IMR-90 (cell line): ENCODE data around the gene SLAMF6. TPM values are rescaled to one million over a fixed set of nuclear protein-coding genes. Genes with fewer than 3 reads are reported as not detected.

Source experiments
- ATAC-seq: fragments of 200-7000 bp; cut with Tn5 transposase; 2 replicates; pipeline ENCODE4 v1.9.1; 2020; ENCODE audit warnings: low read depth, mild to moderate bottlenecking, moderate library complexity
- BruUV-seq: library from RNA; stranded (reverse); fragments of 400-500 nt; replicated peaks from 2 replicates; lab custom pipeline; 2021; lab: Mats Ljungman, UMichigan
- CTCF ChIA-PET: fragments of 300-600 bp; formaldehyde crosslinking; extraction: SDS; loops from one replicate; lab custom pipeline; 2021; ENCODE audit warnings: antibody characterized with exemption; lab: Yijun Ruan, JAX
- POLR2A ChIA-PET: fragments of 300-600 bp; sonication (Branson Sonifier 250); formaldehyde crosslinking; loops from one replicate; lab custom pipeline; 2022; ENCODE audit warnings: antibody characterized with exemption; ENCODE audit not compliant: unreplicated experiment; lab: Charles Lee
- DNase-seq: peaks from one replicate; pipeline ENCODE4 v3.0.0; 2013
- H2AFZ ChIP-seq: replicated peaks from 2 replicates; pipeline ENCODE3; 2013; ENCODE audit warnings: low read length, mild to moderate bottlenecking; ENCODE audit not compliant: poor library complexity
- H2AK5ac ChIP-seq: 2 replicates; pipeline ENCODE4 v1.6.1; 2013; ENCODE audit warnings: low read depth, low read length, inconsistent platforms
- H2AK9ac ChIP-seq: replicated peaks from 2 replicates; pipeline ENCODE3; 2013; ENCODE audit warnings: mild to moderate bottlenecking, low read depth, low read length, moderate library complexity; ENCODE audit not compliant: poor library complexity
- H2BK120ac ChIP-seq: 2 replicates; pipeline ENCODE4 v1.6.1; 2013; ENCODE audit warnings: low read depth, low read length, inconsistent platforms
- H2BK15ac ChIP-seq: 3 replicates; pipeline ENCODE4 v1.6.1; 2013; ENCODE audit warnings: low read depth, low read length, inconsistent platforms
- H2BK20ac ChIP-seq: 2 replicates; pipeline ENCODE4 v1.6.1; 2013; ENCODE audit warnings: low read depth, mild to moderate bottlenecking, inconsistent platforms, low read length, moderate library complexity
- H2BK5ac ChIP-seq: 2 replicates; pipeline ENCODE4 v1.6.1; 2013; ENCODE audit warnings: mild to moderate bottlenecking, low read depth, low read length, inconsistent platforms; ENCODE audit not compliant: poor library complexity, severe bottlenecking
- H3K14ac ChIP-seq: replicated peaks from 2 replicates; pipeline ENCODE4 v1.6.1; 2013; ENCODE audit warnings: low read depth, low read length, inconsistent platforms
- H3K18ac ChIP-seq: 2 replicates; pipeline ENCODE4 v1.6.1; 2013; ENCODE audit warnings: low read depth, low read length, control low read depth
- H3K23ac ChIP-seq: 2 replicates; pipeline ENCODE4 v1.6.1; 2013; ENCODE audit warnings: low read depth, low read length, inconsistent platforms
- H3K27ac ChIP-seq: 2 replicates; pipeline ENCODE4 v1.5.1; 2013; ENCODE audit warnings: mild to moderate bottlenecking, control low read depth, low read length; ENCODE audit not compliant: insufficient read depth
- H3K27me3 ChIP-seq: 2 replicates; pipeline ENCODE4 v1.6.1; 2013; ENCODE audit warnings: low read length; ENCODE audit not compliant: control insufficient read depth, insufficient read depth
- H3K36me3 ChIP-seq: 2 replicates; pipeline ENCODE4 v1.6.1; 2013; ENCODE audit warnings: low read length, mixed read lengths; ENCODE audit not compliant: control insufficient read depth, insufficient read depth
- H3K4ac ChIP-seq: 2 replicates; pipeline ENCODE4 v1.6.1; 2013; ENCODE audit warnings: low read depth, low read length, inconsistent platforms
- H3K4me1 ChIP-seq: 2 replicates; pipeline ENCODE4 v1.6.1; 2013; ENCODE audit warnings: low read length, mixed read lengths; ENCODE audit not compliant: control insufficient read depth, insufficient read depth
- H3K4me2 ChIP-seq: 2 replicates; pipeline ENCODE4 v1.6.1; 2013; ENCODE audit warnings: low read depth, mild to moderate bottlenecking, control low read depth, low read length, moderate library complexity
- H3K4me3 ChIP-seq: 2 replicates; pipeline ENCODE4 v1.5.1; 2013; ENCODE audit warnings: low read depth, mild to moderate bottlenecking, control low read depth, low read length, moderate library complexity; ENCODE audit not compliant: insufficient read depth
- H3K56ac ChIP-seq: 2 replicates; pipeline ENCODE4 v1.6.1; 2013; ENCODE audit warnings: low read length, inconsistent platforms; ENCODE audit not compliant: insufficient read depth; ENCODE audit errors: extremely low read depth
- H3K79me1 ChIP-seq, 2 experiments: 2 replicates each; pipeline ENCODE4 v1.6.1; 2013; ENCODE audit warnings: low read length in 2 of 2, inconsistent platforms in 1 of 2, low read depth in 1 of 2
- H3K9ac ChIP-seq: 2 replicates; pipeline ENCODE4 v1.6.1; 2013; ENCODE audit warnings: low read depth, low read length, control low read depth
- H3K9me1 ChIP-seq: 2 replicates; pipeline ENCODE4 v1.6.1; 2013; ENCODE audit warnings: low read length, inconsistent platforms; ENCODE audit not compliant: insufficient read depth
- H3K9me3 ChIP-seq: 2 replicates; pipeline ENCODE4 v1.6.1; 2013; ENCODE audit warnings: low read length; ENCODE audit not compliant: control insufficient read depth, insufficient read depth
- H4K20me1 ChIP-seq: 2 replicates; pipeline ENCODE4 v1.6.1; 2013; ENCODE audit warnings: low read length, inconsistent platforms; ENCODE audit not compliant: insufficient read depth
- H4K5ac ChIP-seq: 2 replicates; pipeline ENCODE4 v1.6.1; 2013; ENCODE audit warnings: mild to moderate bottlenecking, low read depth, low read length, control low read depth
- H4K8ac ChIP-seq, 2 experiments: 2 replicates each; pipeline ENCODE4 v1.6.1; 2013; ENCODE audit warnings: low read depth in 2 of 2, low read length in 2 of 2, control low read depth in 1 of 2, inconsistent platforms in 1 of 2
- H4K91ac ChIP-seq: 2 replicates; pipeline ENCODE4 v1.6.1; 2013; ENCODE audit warnings: low read depth, low read length, inconsistent platforms; ENCODE audit not compliant: insufficient read depth
- BHLHE40 ChIP-seq: fragments of 150-350 bp; IDR thresholded peaks from 2 replicates; pipeline ENCODE4 v1.6.1; 2016; ENCODE audit warnings: mild to moderate bottlenecking, low read depth, low read length
- CEBPB ChIP-seq: IDR thresholded peaks from 2 replicates; pipeline ENCODE4 v1.6.1; 2012; ENCODE audit warnings: low read depth, low read length, improper control_type of control experiment
- CHD1 ChIP-seq: IDR thresholded peaks from 2 replicates; pipeline ENCODE4 v1.6.1; 2012; ENCODE audit warnings: low read depth, low read length, improper control_type of control experiment
- CTCF ChIP-seq: conservative IDR thresholded peaks from 2 replicates; pipeline ENCODE4 v1.5.1; 2012; ENCODE audit warnings: mild to moderate bottlenecking, low read depth, low read length, improper control_type of control experiment
- ELK1 ChIP-seq: fragments of 150-350 bp; IDR thresholded peaks from 2 replicates; pipeline ENCODE4 v1.6.1; 2016; ENCODE audit warnings: low read depth, mild to moderate bottlenecking, low read length, moderate library complexity, borderline replicate concordance
- FOS ChIP-seq: fragments of 150-350 bp; IDR thresholded peaks from 2 replicates; pipeline ENCODE4 v1.6.1; 2016; ENCODE audit warnings: low read depth, low read length
- MAFK ChIP-seq: IDR thresholded peaks from 2 replicates; pipeline ENCODE4 v1.6.1; 2012; ENCODE audit warnings: low read depth, low read length, improper control_type of control experiment
- MAZ ChIP-seq: IDR thresholded peaks from 2 replicates; pipeline ENCODE4 v1.6.1; 2012; ENCODE audit warnings: low read depth, mild to moderate bottlenecking, low read length, improper control_type of control experiment, moderate library complexity, borderline replicate concordance
- MXI1 ChIP-seq: IDR thresholded peaks from 2 replicates; pipeline ENCODE4 v1.6.1; 2012; ENCODE audit warnings: low read depth, mild to moderate bottlenecking, low read length, moderate library complexity, borderline replicate concordance
- NFE2L2 ChIP-seq: fragments of 150-350 bp; IDR thresholded peaks from 2 replicates; pipeline ENCODE4 v1.6.1; 2016; ENCODE audit warnings: low read depth, mild to moderate bottlenecking, low read length
- POLR2A ChIP-seq: IDR thresholded peaks from 2 replicates; pipeline ENCODE4 v1.6.1; 2012; ENCODE audit warnings: mild to moderate bottlenecking, low read depth, low read length
- RAD21 ChIP-seq: IDR thresholded peaks from 2 replicates; pipeline ENCODE4 v1.6.1; 2012; ENCODE audit warnings: low read length, improper control_type of control experiment
- RCOR1 ChIP-seq: IDR thresholded peaks from 2 replicates; pipeline ENCODE4 v1.6.1; 2012; ENCODE audit warnings: mild to moderate bottlenecking, low read length, improper control_type of control experiment; ENCODE audit not compliant: insufficient replicate concordance
- RFX5 ChIP-seq: IDR thresholded peaks from 2 replicates; pipeline ENCODE4 v1.8.0; 2012; ENCODE audit warnings: low read depth, mild to moderate bottlenecking, low read length, moderate library complexity
- SMC3 ChIP-seq: fragments of 150-350 bp; IDR thresholded peaks from 2 replicates; pipeline ENCODE4 v1.6.1; 2016; ENCODE audit warnings: low read depth, mild to moderate bottlenecking, antibody characterized with exemption, low read length, moderate library complexity
- WGBS, 2 experiments: methylation state at CpG; one replicate each; pipeline versions ENCODE4 v1.1.5 to v1.1.7; 2013; ENCODE audit warnings: missing lambda C conversion rate in 2 of 2; ENCODE audit not compliant: insufficient read length in 1 of 2; ENCODE audit errors: extremely low coverage in 2 of 2; 5-methylcytosine and 5-hydroxymethylcytosine counted together
- dilution Hi-C: fragments of 300-500 bp; cut with HindIII; formaldehyde crosslinking; loops from one replicate; pipeline ENCODE4 v1.14.3; 2018; ENCODE audit warnings: low sequenced_read_pairs; ENCODE audit not compliant: unreplicated experiment
- in situ Hi-C: fragments of 300-500 bp; cut with MboI; formaldehyde crosslinking; loops from 3 replicates; pipeline ENCODE4 v1.14.3; 2019; ENCODE audit warnings: low sequenced_read_pairs, inconsistent platforms, mixed read lengths
- intact Hi-C: fragments of 100-400 bp; cut with micrococcal nuclease; formaldehyde crosslinking; loops from 2 replicates; pipeline ENCODE4 v1.10.0; 2022
- polyA plus RNA-seq, 3 experiments: library from polyadenylated mRNA; depleted of rRNA; stranded (reverse); fragments of >200 nt; gene quantifications; 2 replicates each; pipeline ENCODE4 v1.2.3, GENCODE V29; 2012; ENCODE audit warnings: low replicate concordance in 1 of 3
- total RNA-seq: library from RNA; depleted of rRNA; stranded (reverse); fragments of >200 nt; gene quantifications from 2 replicates; pipeline ENCODE4 v1.2.3, GENCODE V29; 2012

The SLAMF6 gene
- total and polyA plus RNA-seq, 2 of the 4 experiments (the other 2 are of a cell fraction), result not detected

GRCh38 chr1:160521554-160521953 is 1.5 kb downstream of the SLAMF6 start:
- Histone ChIP-seq H3K27ac (no peak overlapping the region), H3K14ac (no peak overlapping the region), H2AK5ac (no peak overlapping the region), H4K20me1 (no peaks in the 10 kb centered on the region), H3K56ac (no peak overlapping the region), H3K36me3 (no peaks in the 10 kb centered on the region), H3K4me3 (no peak overlapping the region), H2BK15ac (no peak overlapping the region), H3K9me3 (no peaks in the 10 kb centered on the region), H3K4me1 (no peaks in the 10 kb centered on the region), H3K4me2 (no peak overlapping the region), H2BK120ac (no peak overlapping the region), H3K27me3 (no peaks in the 10 kb centered on the region), H3K9me1 (no peaks in the 10 kb centered on the region), H2BK20ac (no peak overlapping the region), H2BK5ac (no peak overlapping the region), H4K91ac (no peak overlapping the region), H3K4ac (no peak overlapping the region), H4K5ac (no peak overlapping the region), H2AFZ (no peak overlapping the region), H3K23ac (no peak overlapping the region), H4K8ac (no peak overlapping the region), H3K9ac (no peak overlapping the region), H3K79me1 (no peaks in the 10 kb centered on the region), H2AK9ac (no peak overlapping the region), H3K18ac (no peak overlapping the region)
- TF ChIP-seq RCOR1 (no peak), BHLHE40 (no peak), CTCF (no peak), CHD1 (no peak), POLR2A (no peak), MAZ (no peak), FOS (no peak), MAFK (no peak), CEBPB (no peak), NFE2L2 (no peak), ELK1 (no peak), MXI1 (no peak), RAD21 (no peak), RFX5 (no peak), SMC3 (no peak)
- intact Hi-C loops, result no loop called here
- ATAC-seq (no peak), DNase-seq (no peak)
- BruUV-seq, result no TSS peak
- ChIA-PET POLR2A (no interaction called here), CTCF (no interaction called here)
- 14 to 100% methylated on average over 1 of the region's 2 CpGs for WGBS, 2 experiments
- dilution Hi-C loops, result no loop called here
- in situ Hi-C loops, result no loop called here
